GM18870 (cell line): Measurements from ENCODE around the gene SORBS1.

Experiments
- ATAC-seq: cut with Tn5 transposase; IDR thresholded peaks from one replicate; pipeline ENCODE4 v1.9.1; 2021; ENCODE audit warnings: moderate library complexity; ENCODE audit not compliant: unreplicated experiment

Gene SORBS1

DNA sequence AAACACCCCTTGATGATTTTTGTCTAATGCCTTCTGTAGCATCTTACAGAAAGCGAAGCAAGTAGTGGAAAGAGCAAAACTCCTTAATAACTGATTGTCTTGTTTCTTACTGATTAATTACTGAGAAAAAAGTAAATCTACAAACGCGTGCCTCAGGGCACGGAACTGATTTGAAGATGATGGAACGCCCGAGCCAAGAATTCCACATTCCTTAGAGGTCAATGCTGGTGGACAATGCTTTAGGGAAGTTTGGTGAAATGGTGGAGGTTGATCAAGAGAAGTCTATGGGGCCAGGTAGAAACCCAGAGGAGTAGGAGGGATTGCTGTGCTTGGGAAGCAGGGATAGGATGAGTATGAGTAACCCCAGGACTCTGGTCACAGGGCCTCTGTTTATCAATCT is 5.0 kb upstream of the SORBS1 start:
- no peak for ATAC-seq

DNA sequence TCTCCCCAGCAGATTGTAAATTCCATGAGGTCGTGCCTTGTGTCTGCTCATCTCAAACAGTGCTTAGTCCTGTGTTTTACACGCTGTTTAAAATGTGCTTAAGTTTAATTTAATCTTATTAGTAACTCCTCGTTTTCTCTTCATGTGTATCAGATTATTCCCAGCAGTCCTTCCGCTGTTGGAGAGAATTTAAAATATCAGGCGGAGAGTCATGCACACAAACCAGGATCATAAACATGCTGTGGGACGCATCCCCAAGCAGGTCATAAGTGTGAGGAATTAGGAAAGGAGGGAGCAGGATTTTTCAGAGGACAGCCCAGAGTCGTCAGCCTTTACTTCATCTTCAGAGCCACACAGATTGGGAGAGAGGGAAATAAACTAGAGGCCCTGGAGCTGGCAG is 4.2 kb upstream of the SORBS1 start:
- ATAC-seq: no peak

DNA sequence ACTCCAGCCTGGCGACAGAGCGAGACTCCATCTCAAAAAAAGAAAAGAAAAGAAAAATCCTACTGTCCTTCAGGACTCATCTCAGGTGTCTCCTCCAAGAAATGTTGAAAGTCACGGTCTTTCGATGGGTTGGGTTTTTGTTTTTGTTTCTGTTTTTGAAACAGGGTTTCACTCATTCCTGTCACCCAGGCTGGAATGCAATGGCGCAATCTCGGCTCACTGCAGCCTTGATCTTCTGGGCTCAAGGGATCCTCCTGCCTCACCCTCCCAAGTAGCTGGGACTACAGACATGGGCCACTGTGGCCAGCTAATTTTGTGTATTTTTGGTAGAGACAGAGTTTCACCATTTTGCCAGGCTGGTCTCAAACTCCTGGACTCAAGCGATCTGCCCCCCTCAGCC is 3.1 kb upstream of the SORBS1 start:
- ATAC-seq: no peak

DNA sequence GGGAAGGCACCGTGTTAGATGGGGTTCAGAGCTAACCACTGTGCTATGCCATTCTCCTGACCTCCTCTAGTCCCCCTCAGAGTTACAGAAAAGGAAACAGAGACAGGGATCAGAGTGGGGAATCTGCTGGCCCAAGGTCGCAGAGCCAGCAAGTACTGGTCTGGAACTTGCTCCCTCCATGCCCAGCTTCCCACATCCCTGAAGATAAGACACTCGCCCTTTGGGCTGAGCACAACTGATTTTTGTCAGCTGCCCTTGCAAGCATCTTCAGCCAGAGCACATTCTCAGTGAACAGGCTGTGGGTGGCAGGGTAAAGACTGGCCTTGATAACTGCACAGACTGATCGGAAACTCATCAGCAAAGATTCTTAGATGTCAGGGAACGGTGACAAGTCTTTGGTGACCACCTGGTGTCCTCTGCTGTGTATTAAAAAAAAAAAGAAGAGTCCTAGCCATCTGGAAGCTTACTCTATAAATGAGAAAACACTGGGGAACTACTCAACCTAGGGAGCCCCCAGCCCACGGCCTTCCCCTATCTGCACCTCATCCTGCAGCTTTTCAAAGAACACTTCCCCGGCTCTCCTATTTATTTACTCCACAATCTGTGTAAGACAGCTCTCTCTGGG is 1.3 kb upstream of the SORBS1 start:
- no peak for ATAC-seq

DNA sequence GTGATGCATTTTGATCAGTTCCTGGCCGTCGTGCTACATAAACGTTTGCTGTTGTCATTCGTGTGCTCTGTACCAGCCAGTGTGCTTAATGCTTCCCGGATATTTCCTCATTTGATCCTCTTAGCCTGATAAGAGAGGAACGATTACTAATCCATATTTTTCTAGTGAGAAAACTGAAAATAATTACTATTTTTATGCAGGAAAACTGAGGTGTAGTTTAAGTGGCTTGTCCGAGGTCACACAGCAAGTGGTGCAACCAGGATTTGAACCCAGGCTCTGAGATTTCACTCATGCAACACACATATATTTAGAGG is 650 bp upstream of the SORBS1 start:
- ATAC-seq: no peak

DNA sequence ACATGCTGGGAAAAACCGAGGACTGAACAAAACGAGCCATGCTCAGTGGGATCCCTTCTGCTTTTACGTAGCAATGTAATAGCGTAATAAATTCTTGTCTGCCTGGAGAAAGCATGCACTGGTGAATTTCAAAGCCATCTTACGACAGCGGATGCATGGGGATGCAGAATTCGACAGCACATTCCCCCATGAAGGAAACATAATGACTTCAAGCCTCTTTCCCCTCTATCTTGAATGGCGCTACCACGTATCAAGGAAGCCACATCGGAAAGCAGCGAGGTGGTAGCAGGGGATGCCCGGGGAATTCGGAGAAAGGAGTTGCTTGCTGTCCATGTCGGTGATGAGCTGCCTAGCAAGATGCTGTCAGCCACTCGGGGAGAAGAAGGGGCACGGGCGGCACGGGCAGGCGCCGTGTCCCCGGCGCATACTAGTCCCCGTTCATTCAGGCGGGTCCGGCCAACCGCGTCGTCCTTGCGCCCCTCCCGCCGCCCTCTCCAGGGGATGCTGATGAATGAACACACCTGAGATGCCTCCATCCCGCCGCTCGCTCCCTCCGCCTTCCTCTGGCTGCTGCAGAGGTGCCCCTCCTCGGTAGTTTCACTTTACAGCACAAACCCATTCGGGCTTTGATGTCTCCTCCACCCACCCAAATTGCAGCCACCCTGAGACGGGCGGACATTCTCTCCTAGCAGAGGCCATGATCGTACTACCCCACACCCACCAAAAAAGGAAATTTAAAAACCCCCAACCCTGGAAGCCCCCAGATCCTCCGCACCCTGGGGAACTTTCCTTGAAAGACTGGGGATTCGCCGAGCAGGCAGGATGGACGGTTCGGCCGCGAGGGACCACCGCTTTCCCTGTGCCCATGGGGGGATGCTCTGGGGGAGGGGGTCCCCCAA is 644 bp downstream of the SORBS1 start:
- ATAC-seq: no peak

DNA sequence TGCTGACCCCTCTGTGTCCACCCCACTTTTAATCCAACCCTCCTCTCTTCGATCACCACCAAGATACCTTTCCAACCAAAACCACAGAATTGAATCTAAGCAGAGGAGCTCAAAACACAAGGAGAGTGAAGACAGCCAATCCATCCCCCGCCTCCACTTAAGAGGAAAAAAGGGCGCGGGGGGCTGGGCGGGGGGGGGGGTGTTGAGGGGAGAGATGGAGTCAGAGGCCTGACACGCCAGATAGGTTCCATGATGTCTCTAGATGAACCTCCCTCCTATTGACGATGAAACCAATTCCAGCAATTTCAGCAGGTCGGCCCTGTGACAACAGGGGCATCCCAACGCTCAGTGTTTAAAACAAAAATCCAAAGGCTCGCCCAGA is 1.3 kb downstream of the SORBS1 start:
- ATAC-seq: no peak

DNA sequence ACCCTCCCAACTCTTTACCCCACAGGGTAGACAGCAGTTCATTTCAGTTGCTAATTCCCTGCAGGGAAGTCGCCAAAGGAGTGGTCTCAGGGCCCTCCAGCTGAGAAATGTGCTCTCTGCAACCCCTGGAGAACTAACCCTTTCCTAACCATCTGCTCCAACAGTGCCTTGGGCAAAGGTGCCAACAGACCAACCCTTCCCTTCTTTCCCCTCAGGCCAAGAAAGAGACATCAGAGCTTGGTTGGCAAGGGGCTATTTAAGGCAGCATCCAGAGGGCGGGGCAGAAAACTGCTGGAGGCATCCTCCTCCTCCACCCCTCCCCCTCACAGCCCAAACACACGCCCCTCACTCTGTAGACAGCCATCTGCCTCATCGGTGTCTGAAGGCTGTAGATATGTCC is 1.7 kb downstream of the SORBS1 start:
- no peak for ATAC-seq

DNA sequence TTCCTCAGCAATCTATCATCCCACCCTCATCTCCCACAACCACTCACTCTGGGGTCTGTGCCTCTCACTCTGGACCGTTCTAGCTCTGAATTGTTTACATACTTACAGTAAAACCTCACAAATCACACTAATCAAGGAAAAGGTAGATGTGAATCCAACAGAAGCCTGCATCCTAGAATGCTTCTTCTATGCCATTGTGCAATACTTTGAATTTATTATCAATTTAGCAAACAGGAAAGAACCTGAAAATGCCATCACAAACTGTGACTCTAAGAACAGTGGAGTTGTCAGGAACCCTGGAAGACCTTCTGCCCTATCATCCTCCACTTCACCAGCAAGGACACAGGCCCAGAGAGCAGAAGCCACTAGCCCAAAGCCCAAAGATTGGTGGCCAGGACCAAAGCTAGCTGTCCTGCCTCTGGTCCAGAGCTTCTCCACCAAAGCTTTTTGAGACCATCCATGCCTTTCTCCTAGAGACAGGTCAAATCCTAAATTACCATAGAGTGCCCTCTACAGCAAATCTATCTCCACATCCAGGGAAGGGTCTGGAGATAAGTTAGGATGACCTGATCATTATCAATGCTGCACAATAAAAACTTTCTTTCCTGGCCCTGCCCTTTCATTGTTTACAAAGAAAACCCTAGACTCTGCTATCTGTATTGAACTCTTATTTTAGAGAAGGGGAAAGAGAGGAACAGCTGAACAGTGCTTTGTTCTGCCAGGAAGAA is 2.4 kb downstream of the SORBS1 start:
- ATAC-seq: no peak

DNA sequence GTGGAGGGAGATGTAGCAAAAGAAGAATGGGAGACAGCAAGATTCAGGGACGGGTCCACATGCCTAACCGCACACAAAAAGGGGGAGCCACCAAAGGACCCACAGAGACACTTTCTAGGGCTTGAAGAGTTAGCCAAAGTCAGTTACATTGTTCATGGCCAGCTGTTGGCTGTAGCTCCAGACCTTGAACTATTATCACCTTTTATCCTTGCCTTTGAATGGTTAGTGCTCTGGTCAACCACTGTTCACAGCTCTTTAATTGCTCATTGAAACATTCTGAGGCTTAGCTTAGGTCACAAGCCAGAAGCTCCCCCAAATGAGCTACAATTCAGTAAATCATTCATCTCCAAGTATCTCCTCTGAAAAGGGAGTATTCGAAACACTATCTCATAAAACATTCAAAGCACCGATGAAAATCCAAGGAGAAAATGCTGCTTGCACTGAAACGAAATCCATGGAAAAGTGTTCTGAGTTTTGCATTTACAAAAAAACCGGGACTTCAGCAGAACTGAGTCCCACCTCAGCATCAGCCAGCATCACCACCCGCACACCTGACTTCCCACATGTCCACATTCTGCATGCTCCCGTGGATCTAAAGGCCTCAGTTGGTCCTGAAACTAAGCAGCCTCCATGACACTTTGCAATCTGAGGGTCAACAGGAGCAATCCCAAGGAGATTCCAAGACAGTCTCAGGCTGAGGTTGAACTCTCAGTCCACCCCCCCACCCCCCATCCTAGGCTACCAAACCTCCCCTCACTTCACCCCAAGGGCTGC is 4.0 kb downstream of the SORBS1 start:
- no peak for ATAC-seq

DNA sequence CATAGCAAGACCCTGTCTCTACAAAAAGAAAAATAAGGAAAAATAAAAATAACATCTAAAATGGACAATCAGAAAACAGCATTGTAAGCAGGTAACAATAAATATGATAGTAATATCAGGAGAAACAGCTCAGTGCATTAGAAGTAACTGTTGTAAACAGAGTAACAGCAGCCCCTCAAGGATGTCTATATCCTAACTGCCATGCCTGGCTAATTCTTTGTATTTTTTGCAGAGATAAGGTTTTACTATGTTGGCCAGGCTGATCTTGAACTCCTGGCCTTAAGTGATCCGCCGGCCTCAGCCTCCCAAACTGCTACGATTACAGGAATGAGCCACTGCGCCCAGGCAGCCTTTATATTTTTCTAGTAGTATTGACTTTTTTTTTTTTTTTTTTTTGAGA is 7.5 kb downstream of the SORBS1 start:
- no peak for ATAC-seq

DNA sequence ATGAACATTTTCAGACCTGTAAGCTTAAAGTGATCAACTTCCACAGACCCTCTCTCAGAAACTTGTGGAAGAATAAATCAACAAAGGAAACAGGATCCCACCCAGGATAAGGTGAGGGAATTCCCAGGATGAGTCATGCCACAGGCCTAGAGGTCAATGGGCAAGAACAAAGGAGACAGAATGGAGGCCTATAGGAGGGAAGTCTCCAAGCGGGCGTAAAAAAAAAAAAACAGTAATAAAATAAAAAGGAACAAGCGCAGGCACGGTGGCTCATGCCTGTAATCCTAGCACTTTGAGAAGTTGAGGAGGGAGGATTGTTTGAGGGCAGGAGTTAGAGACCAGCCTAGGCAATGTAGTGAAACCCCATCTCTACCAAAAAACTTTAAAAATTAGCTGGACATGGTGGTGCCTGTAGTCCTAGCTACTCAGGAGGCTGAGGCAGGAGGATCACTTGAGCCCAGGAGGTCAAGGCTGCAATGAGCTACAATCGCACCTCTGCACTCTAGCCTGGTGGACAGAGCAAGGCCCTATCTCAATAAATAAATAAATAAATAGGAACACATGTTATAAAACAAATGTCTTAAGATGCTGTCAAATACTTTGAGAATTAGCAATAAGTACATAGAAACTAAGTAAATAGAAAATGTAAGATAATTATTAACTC is 8.4 kb downstream of the SORBS1 start:
- no peak for ATAC-seq

DNA sequence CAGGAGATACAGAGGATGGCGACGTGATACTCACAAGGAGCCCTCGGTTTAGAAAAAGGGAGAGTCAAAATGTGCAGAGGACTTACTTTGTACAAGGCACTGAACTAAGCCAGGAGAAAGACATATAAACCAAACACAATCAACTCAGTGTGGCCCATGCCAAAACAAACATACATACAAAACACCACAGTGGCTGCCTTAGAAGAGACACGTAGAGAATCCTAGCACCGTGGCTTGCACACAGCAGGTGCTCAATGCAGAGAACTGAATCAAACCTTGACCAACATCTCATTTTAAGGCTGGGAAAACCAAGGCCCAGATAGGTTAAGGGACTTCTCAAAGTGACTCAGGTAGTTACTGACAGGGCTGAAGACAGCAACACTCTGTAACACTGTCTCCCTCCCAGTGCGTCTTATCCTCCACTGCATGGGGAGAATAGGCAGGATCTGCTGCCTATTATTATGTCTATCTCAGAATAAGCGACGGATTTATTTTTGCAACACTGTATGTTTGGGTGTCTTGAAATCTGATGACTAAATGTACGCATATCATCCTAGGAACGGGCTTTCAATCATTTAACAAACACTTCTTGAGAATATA is 11.0 kb downstream of the SORBS1 start:
- ATAC-seq: no peak

DNA sequence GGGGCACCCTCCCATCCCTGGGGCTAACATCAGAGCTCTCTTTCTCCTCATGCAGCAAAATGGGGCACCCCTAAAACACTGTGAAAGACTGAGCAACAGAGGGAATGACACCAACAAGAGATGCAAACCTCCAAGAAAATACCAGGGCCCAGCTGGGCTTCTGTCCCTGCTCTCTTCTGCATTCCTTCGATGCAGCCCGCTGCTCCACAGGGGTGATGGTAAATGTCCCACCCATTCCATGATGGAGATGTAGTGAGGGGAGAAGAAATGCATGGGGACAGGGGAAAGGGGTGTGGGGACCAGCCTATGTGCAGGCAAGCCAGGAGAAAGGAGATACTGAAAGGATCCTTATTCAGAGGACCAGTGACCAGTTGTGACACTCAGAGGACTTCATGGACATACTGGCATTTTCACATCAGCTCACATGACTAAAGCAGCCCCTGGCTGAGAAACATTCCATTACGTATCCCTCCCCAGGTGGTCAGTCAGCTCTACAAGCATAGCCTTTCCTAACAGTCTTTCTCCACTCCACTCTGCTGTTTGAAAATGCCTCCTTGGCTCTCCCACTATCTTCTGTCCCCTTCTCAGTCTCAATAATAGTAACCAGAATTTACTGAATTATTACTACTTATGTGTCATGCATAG is 13.3 kb downstream of the SORBS1 start:
- no peak for ATAC-seq

DNA sequence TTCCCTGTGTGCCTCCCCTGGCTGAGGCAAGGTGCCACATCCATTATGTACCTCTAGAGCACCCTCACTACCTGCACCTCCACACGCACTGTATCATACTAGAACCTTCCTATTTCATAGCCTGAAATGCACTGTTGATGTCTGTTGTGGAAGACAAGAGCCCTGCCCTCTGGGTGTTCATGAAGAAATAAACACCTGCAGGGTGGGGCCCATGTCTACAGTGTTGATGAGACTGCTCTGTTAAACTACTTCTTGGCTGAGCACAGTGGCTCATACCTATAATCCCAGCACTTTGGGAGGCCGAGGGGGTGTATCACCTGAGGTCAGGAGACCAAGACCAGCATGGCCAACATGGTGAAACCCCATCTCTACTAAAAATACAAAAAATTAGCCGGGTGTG is 14.0 kb downstream of the SORBS1 start:
- ATAC-seq: no peak

DNA sequence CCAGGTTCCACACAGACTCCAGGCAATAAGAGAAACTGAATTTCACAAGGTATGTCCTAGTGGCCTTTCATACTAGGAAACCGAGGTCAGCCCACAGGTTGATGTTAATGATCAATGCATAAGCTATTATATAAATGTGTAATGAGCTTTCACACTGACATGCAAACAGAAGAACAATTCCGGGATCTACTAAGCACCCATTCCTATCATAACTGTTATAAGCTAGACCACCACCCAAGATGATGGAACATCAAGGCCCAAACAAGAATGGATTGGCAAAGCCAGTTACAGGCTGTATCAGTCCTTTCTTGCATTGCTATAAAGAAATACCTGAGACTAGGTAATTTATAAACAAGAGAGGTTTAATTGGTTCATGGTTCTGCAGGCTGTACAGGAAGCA is 15.2 kb downstream of the SORBS1 start:
- ATAC-seq: no peak

DNA sequence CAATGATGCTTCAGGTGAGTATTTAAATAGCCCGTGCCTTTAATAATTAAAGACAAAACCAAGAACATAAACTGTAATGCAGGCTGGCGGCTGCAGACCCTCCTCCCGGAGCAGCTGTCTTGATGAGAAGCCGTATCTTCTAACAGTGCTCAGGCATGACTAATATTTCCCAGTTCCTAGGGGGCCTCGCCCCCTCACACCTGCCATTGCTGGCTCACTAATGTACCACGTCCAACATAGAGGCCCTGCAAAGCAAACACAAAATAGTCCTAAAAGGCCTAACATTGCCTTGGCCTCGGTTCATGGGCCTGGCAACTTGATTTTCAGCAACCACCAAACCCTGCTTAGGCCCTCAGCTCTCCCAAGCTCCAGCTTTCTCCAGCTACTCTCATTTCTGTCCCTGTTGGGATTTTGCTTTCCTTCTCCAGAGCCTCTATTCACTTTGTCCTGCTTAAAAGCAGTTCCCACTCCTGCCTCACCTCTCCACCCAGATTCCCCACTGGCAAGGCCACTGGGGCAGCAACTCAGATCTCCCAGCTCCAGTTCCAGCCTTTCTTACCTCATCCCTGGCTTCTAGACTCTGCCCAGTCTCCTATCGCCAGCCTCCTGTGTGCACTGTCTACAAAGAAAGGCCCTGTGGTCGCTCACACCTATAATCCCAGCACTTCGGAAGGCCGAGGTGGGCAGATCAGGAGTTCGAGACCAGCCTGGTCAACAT is 16.2 kb downstream of the SORBS1 start:
- no peak for ATAC-seq

DNA sequence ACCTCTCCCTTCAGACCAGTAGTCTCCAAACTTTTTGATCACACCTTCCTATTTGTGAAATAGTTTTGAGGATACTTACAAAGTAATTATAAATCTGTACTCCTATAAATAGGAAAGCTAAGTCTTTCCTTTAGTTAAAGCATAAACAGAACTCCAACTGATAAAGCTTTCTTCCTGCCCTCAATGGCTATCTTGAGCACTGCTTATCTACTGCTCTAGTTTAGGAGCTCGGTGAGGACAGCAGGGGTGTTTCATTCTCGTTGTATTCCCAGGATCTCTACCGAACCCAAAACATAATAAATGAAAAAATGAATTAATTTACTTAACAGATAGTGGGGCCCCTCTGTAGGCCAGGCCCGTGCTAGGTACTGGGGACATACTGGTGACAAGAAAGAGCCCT is 17.7 kb downstream of the SORBS1 start:
- no peak for ATAC-seq

DNA sequence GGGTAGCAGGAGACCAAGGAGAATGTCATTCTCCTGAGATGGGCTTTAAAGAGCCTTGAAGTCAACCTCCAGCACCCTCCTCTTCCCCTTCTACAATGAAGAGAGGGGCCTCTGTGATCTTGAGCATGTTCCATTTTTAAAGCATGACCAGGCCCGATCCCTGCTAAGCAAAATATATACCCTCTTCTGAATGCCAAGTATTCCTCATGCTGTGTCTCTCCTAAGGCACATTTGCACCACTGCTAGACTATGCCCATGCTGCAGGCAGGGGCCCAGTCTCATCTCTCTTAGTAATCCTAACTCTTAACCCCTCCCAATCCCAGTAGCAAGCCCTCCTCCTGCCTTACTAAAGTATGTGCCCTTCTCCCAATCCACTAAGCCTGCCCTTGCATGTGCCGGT is 18.4 kb downstream of the SORBS1 start:
- ATAC-seq: no peak
